IPS-20b (cell line): ENCODE data around the gene TLL2.
A peak's percentile ranks its signal among the peaks of the same experiment; 100 is the strongest.

Experiments
- H3K27ac ChIP-seq: one replicate; pipeline ENCODE4 v1.5.1; 2013; ENCODE audit warnings: low read length
- H3K27me3 ChIP-seq: 2 replicates; pipeline ENCODE4 v1.6.1; 2013; ENCODE audit warnings: mild to moderate bottlenecking, low read length, inconsistent platforms; ENCODE audit not compliant: insufficient read depth
- H3K36me3 ChIP-seq: 2 replicates; pipeline ENCODE4 v1.6.1; 2013; ENCODE audit warnings: low read depth, mild to moderate bottlenecking, inconsistent platforms, low read length, moderate library complexity; ENCODE audit not compliant: insufficient read depth
- H3K4me1 ChIP-seq: 2 replicates; pipeline ENCODE4 v1.6.1; 2013; ENCODE audit warnings: mild to moderate bottlenecking, control low read depth, inconsistent platforms, low read length, moderate library complexity; ENCODE audit not compliant: insufficient read depth
- H3K4me3 ChIP-seq: 2 replicates; pipeline ENCODE4 v1.5.1; 2013; ENCODE audit warnings: mild to moderate bottlenecking, low read length, inconsistent platforms
- H3K9ac ChIP-seq: 2 replicates; pipeline ENCODE4 v1.6.1; 2013; ENCODE audit warnings: low read depth, mild to moderate bottlenecking, inconsistent platforms, low read length, moderate library complexity
- H3K9me3 ChIP-seq: 2 replicates; pipeline ENCODE4 v1.6.1; 2013; ENCODE audit warnings: mild to moderate bottlenecking, low read depth, low read length, inconsistent platforms; ENCODE audit not compliant: insufficient read depth

The TLL2 gene

GRCh38 chr10:96365571-96365970, 148.2 kb downstream of the TLL2 start:
- Histone ChIP-seq H3K4me3 (no peak overlapping the region), H3K9me3 (no peaks in the 10 kb centered on the region), H3K27me3 (no peaks in the 10 kb centered on the region), H3K27ac (no peak overlapping the region), H3K4me1 (no peaks in the 10 kb centered on the region), H3K36me3 (no peaks in the 10 kb centered on the region), H3K9ac (no peak overlapping the region)

GRCh38 chr10:96360766-96361165, 153.0 kb downstream of the TLL2 start:
- Histone ChIP-seq H3K4me3 (no peak overlapping the region), H3K27ac (no peak overlapping the region), H3K4me1 (no peaks in the 10 kb centered on the region), H3K9ac (no peak overlapping the region), H3K27me3 (no peaks in the 10 kb centered on the region), H3K36me3 (no peaks in the 10 kb centered on the region), H3K9me3 (no peaks in the 10 kb centered on the region)

GRCh38 chr10:96360331-96360730, 153.4 kb downstream of the TLL2 start:
- Histone ChIP-seq H3K4me3 (no peak overlapping the region), H3K4me1 (no peaks in the 10 kb centered on the region), H3K9me3 (no peaks in the 10 kb centered on the region), H3K36me3 (no peaks in the 10 kb centered on the region), H3K9ac (no peak overlapping the region), H3K27ac (no peak overlapping the region), H3K27me3 (no peaks in the 10 kb centered on the region)

- no peaks in the 10 kb centered on the region for H3K4me1 ChIP-seq
- H3K9me3 ChIP-seq, result no peaks in the 10 kb centered on the region
- H3K36me3 ChIP-seq, result no peaks in the 10 kb centered on the region
- no peak overlapping the region for H3K27ac ChIP-seq
- H3K4me3 ChIP-seq, result no peak overlapping the region
- H3K9ac ChIP-seq, result no peak overlapping the region
- no peaks in the 10 kb centered on the region for H3K27me3 ChIP-seq
Observed at GRCh38 chr10:96359616-96360015, 154.1 kb downstream of the TLL2 start.

- H3K9ac ChIP-seq, result no peak within 1 kb of the TSS
- H3K27ac ChIP-seq, result no peak within 1 kb of the TSS
- H3K36me3 ChIP-seq, result no peaks in the 10 kb centered on the region
- no peaks in the 10 kb centered on the region for H3K4me1 ChIP-seq
- no peaks in the 10 kb centered on the region for H3K27me3 ChIP-seq
- no peak within 1 kb of the TSS for H3K4me3 ChIP-seq
- no peaks in the 10 kb centered on the region for H3K9me3 ChIP-seq
Observed at GRCh38 chr10:96358851-96359540, 154.7 kb downstream of the TLL2 start, which contains the start of gene OPALIN. OPALIN (minus strand) TSS chr10:96359002; CDS start chr10:96358896, 106 bp downstream.

- Histone ChIP-seq H3K4me1 (no peaks in the 10 kb centered on the region), H3K27me3 (no peaks in the 10 kb centered on the region), H3K9me3 (no peaks in the 10 kb centered on the region), H3K36me3 (no peaks in the 10 kb centered on the region), H3K27ac (no peak overlapping the region), H3K9ac (no peak overlapping the region), H3K4me3 (no peak overlapping the region)
Observed at GRCh38 chr10:96357038-96357620, 156.6 kb downstream of the TLL2 start.

GRCh38 chr10:96352582-96352981, 161.1 kb downstream of the TLL2 start:
- Histone ChIP-seq H3K9ac (no peak overlapping the region), H3K27ac (no peak overlapping the region), H3K36me3 (no peaks in the 10 kb centered on the region), H3K9me3 (no peaks in the 10 kb centered on the region), H3K4me1 (0 out of 2 replicates have a peak, but pooled peaks cover 3% of the 10 kb centered on the region), H3K27me3 (no peaks in the 10 kb centered on the region), H3K4me3 (no peak overlapping the region)

GRCh38 chr10:96352027-96352426, 161.7 kb downstream of the TLL2 start:
- Histone ChIP-seq H3K36me3 (no peaks in the 10 kb centered on the region), H3K9me3 (peaks cover 2% of the 10 kb centered on the region; the same call in 1 of the 2 replicates), H3K27me3 (no peaks in the 10 kb centered on the region)

GRCh38 chr10:96346295-96346694, 167.4 kb downstream of the TLL2 start:
- Histone ChIP-seq H3K4me1 (peaks cover 18% of the 10 kb centered on the region), H3K27me3 (peaks cover 11% of the 10 kb centered on the region; the same call in 1 of the 2 replicates), H3K9ac (no peak overlapping the region; the same call in 1 of the 2 replicates), H3K36me3 (no peaks in the 10 kb centered on the region), H3K9me3 (peaks cover 16% of the 10 kb centered on the region), H3K27ac (no peak overlapping the region), H3K4me3 (no peak overlapping the region)

More at GRCh38 chr10:96352027-96352426, 161.7 kb downstream of the TLL2 start:
- H3K9ac ChIP-seq, result no peak overlapping the region
- 0 out of 2 replicates have a peak, but pooled peaks cover 3% of the 10 kb centered on the region for H3K4me1 ChIP-seq
- no peak overlapping the region for H3K27ac ChIP-seq
- no peak overlapping the region for H3K4me3 ChIP-seq

- peak overlapping the region; percentile 38; the same call in 1 of the 2 replicates for H3K4me3 ChIP-seq
- peak overlapping the region; percentile 32; the same call in 1 of the 2 replicates for H3K9ac ChIP-seq
- H3K9me3 ChIP-seq, result peaks cover 16% of the 10 kb centered on the region
- H3K27ac ChIP-seq, result peak overlapping the region; percentile 6
- H3K27me3 ChIP-seq, result peaks cover 11% of the 10 kb centered on the region; the same call in 1 of the 2 replicates
- peaks cover 27% of the 10 kb centered on the region for H3K4me1 ChIP-seq
- H3K36me3 ChIP-seq, result no peaks in the 10 kb centered on the region
Observed at GRCh38 chr10:96345222-96345621, 168.5 kb downstream of the TLL2 start.

- Histone ChIP-seq H3K4me1 (peaks cover 29% of the 10 kb centered on the region), H3K4me3 (no peak overlapping the region), H3K36me3 (no peaks in the 10 kb centered on the region), H3K9ac (no peak overlapping the region), H3K9me3 (peaks cover 16% of the 10 kb centered on the region), H3K27ac (no peak overlapping the region), H3K27me3 (peaks cover 11% of the 10 kb centered on the region; the same call in 1 of the 2 replicates)
Observed at GRCh38 chr10:96344178-96344577, 169.5 kb downstream of the TLL2 start.

GRCh38 chr10:96342402-96342801, 171.3 kb downstream of the TLL2 start:
- Histone ChIP-seq H3K9ac (no peak overlapping the region), H3K27ac (no peak overlapping the region), H3K9me3 (peaks cover 16% of the 10 kb centered on the region), H3K27me3 (peaks cover 11% of the 10 kb centered on the region; the same call in 1 of the 2 replicates), H3K4me1 (peaks cover 29% of the 10 kb centered on the region), H3K36me3 (no peaks in the 10 kb centered on the region), H3K4me3 (no peak overlapping the region)
